Measurements from ENCODE around the gene C11orf97. TPM values are rescaled to one million over a fixed set of nuclear protein-coding genes. Genes with fewer than 3 reads are reported as not detected.

C11orf97 gene
- total RNA-seq, 1 experiment from 2014 or later: not detected

- ChIA-PET RAD21 (ENCODE audit: low non-redundant PET in 1 of 2, low total read pairs in 2 of 2, uncharacterized antibody in 2 of 2, unreplicated experiment in 2 of 2) (no interaction called here), CTCF (no interaction called here), POLR2A (no interaction called here)
- Histone ChIP-seq H3K9me2 (ENCODE audit: insufficient read depth) (no peaks in the 10 kb centered on the region), H4K20me1 (ENCODE audit: insufficient read depth) (no peaks in the 10 kb centered on the region), H3K4me2 (ENCODE audit: low read length) (no peak within 1 kb of the TSS), H3K4me1 (ENCODE audit: control insufficient read depth in 1 of 2, insufficient read depth in 2 of 2, low read length in 2 of 2) (peaks cover 2 to 14% of the 10 kb centered on the region in 2 experiments; a peak in 3 of 4 replicates), H3K27me3 (ENCODE audit: insufficient read depth, low read length) (no peaks in the 10 kb centered on the region), H3K9me3 (ENCODE audit: control insufficient read depth in 1 of 2, insufficient read depth in 1 of 2, low read depth in 1 of 2, low read length in 2 of 2) (no peaks in the 10 kb centered on the region), H3K79me2 (ENCODE audit: insufficient read depth, low read length) (no peaks in the 10 kb centered on the region), H3K9ac (ENCODE audit: low read length) (no peak within 1 kb of the TSS), H3K27ac (ENCODE audit: low read depth, low read length) (no peak within 1 kb of the TSS), H2AFZ (ENCODE audit: low read depth, low read length, poor library complexity, severe bottlenecking) (no peak within 1 kb of the TSS), H3K36me3 (ENCODE audit: control insufficient read depth in 1 of 2, insufficient read depth in 2 of 2, low read length in 2 of 2) (no peaks in the 10 kb centered on the region), H3K4me3 (replicated peaks in 1 of 2; ENCODE audit: low read depth in 1 of 2, low read length in 2 of 2) (no peak within 1 kb of the TSS)
- TF ChIP-seq EGR1 (IDR thresholded peaks at IDR 0.05; ENCODE audit: low read depth) (no peak), SIN3A (IDR thresholded peaks at IDR 0.05; ENCODE audit: low read depth) (no peak), JUND (IDR thresholded peaks at IDR 0.05) (no peak), EZH2phosphoT487 (IDR thresholded peaks at IDR 0.05; ENCODE audit: borderline replicate concordance) (no peak), ZFX (IDR thresholded peaks at IDR 0.05) (no peak), ELF1 (IDR thresholded peaks at IDR 0.05; ENCODE audit: borderline replicate concordance, low read depth) (no peak), YY1 (IDR thresholded peaks at IDR 0.05; ENCODE audit: extremely low read depth, insufficient replicate concordance, low read depth, low read length) (no peak), SRF (IDR thresholded peaks at IDR 0.05; ENCODE audit: low read depth) (no peak), FOSL1 (IDR thresholded peaks at IDR 0.05; ENCODE audit: low read depth) (no peak), CTCF (IDR thresholded peaks at IDR 0.05 in 2 of 3, conservative IDR thresholded peaks at IDR 0.05 in 1 of 3; ENCODE audit: borderline replicate concordance in 1 of 3, insufficient read depth in 1 of 3, low read depth in 2 of 3, low read length in 2 of 3) (no peak), REST (IDR thresholded peaks at IDR 0.05; ENCODE audit: low read depth) (no peak), TCF7L2 (IDR thresholded peaks at IDR 0.05; ENCODE audit: borderline replicate concordance, extremely low read depth, insufficient read depth, insufficient read length) (no peak), CBX3 (IDR thresholded peaks at IDR 0.05; ENCODE audit: low read depth) (no peak), ATF3 (IDR thresholded peaks at IDR 0.05) (no peak), POLR2AphosphoS5 (IDR thresholded peaks at IDR 0.05; ENCODE audit: low read depth, low read length) (no peak), ZBTB33 (IDR thresholded peaks at IDR 0.05; ENCODE audit: extremely low read depth, insufficient replicate concordance, low read length) (no peak)
- ATAC-seq (no peak), DNase-seq (ENCODE audit: low read depth, low spot score) (no peak)
- BruUV-seq (replicated peaks): no TSS peak
- intact Hi-C loops (cut with micrococcal nuclease): no loop called here
Observed at GRCh38 chr11:94567181-94567670, 55.0 kb downstream of the C11orf97 start, which contains the start of gene PIWIL4. PIWIL4 (plus strand) TSS chr11:94567368; CDS start chr11:94567519, 151 bp downstream.

Measured in HCT116 (cell line).